Panc1 (cell line): Measurements from ENCODE around the gene CYTH2. TPM values are rescaled to one million over a fixed set of nuclear protein-coding genes. Genes with fewer than 3 reads are reported as not detected.
A peak's percentile ranks its signal among the peaks of the same experiment; 100 is the strongest.

Source experiments
- ATAC-seq: fragments of 200-7000 bp; cut with Tn5 transposase; 2 replicates; pipeline ENCODE4 v1.9.1; 2020; ENCODE audit warnings: mild to moderate bottlenecking, moderate library complexity
- BruUV-seq: library from RNA; stranded (reverse); fragments of 400-500 nt; replicated peaks from 2 replicates; lab custom pipeline; 2021; lab: Mats Ljungman, UMichigan
- CTCF ChIA-PET: fragments of 300-600 bp; sonication (Branson Sonifier 250); formaldehyde crosslinking; loops from one replicate; lab custom pipeline; 2022; ENCODE audit warnings: antibody characterized with exemption; lab: Charles Lee
- POLR2A ChIA-PET: fragments of 300-600 bp; sonication (Branson Sonifier 250); formaldehyde crosslinking; loops from one replicate; lab custom pipeline; 2022; ENCODE audit warnings: antibody characterized with exemption; lab: Charles Lee
- DNase-seq: peaks from one replicate; pipeline ENCODE4 v3.0.0-alpha.2; 2010; ENCODE audit warnings: low read depth, low spot score
- H3K27ac ChIP-seq: 2 replicates; pipeline ENCODE4 v1.5.1; 2011; ENCODE audit warnings: mild to moderate bottlenecking, low read length, inconsistent platforms
- H3K27me3 ChIP-seq: fragments of 200-500 bp; sonication (Bioruptor generic); 2 replicates; pipeline ENCODE4 v1.6.0; 2014; ENCODE audit warnings: low read length, inconsistent platforms; ENCODE audit not compliant: control insufficient read depth, insufficient read depth
- H3K36me3 ChIP-seq: fragments of 200-500 bp; sonication (Bioruptor generic); 2 replicates; pipeline ENCODE4 v1.5.1; 2014; ENCODE audit warnings: inconsistent platforms, mild to moderate bottlenecking, low read length, moderate library complexity; ENCODE audit not compliant: control insufficient read depth, insufficient read depth
- H3K4me1 ChIP-seq: 2 replicates; pipeline ENCODE4 v1.5.1; 2011; ENCODE audit warnings: inconsistent platforms, mild to moderate bottlenecking, low read length, moderate library complexity; ENCODE audit not compliant: control insufficient read depth, insufficient read depth
- H3K4me3 ChIP-seq, 2 experiments: 2 replicates each; pipeline ENCODE4 v1.5.1; 2011 to 2012; ENCODE audit warnings: low read depth in 2 of 2, low read length in 2 of 2, mild to moderate bottlenecking in 2 of 2, inconsistent platforms in 1 of 2, moderate library complexity in 1 of 2
- H3K9me3 ChIP-seq: fragments of 200-500 bp; sonication (Bioruptor generic); 2 replicates; pipeline ENCODE4 v1.5.1; 2014; ENCODE audit warnings: low read depth, mild to moderate bottlenecking, inconsistent platforms, low read length, moderate library complexity; ENCODE audit not compliant: control insufficient read depth, insufficient read depth
- POLR2AphosphoS5 ChIP-seq: IDR thresholded peaks from 2 replicates; pipeline ENCODE4 v1.6.1; 2012; ENCODE audit warnings: mild to moderate bottlenecking, low read depth, low read length, moderate library complexity
- REST ChIP-seq, 2 experiments: IDR thresholded peaks; 2 replicates each; pipeline ENCODE4 v1.6.1; 2011 to 2012; ENCODE audit warnings: low read depth in 2 of 2, control low read depth in 1 of 2, low read length in 1 of 2, mild to moderate bottlenecking in 1 of 2, moderate library complexity in 1 of 2; ENCODE audit not compliant: insufficient read depth in 1 of 2
- SIN3A ChIP-seq: IDR thresholded peaks from 2 replicates; pipeline ENCODE4 v1.6.1; 2012; ENCODE audit warnings: low read depth, mild to moderate bottlenecking, low read length, moderate library complexity, borderline replicate concordance; ENCODE audit not compliant: insufficient read depth
- TCF7L2 ChIP-seq: IDR thresholded peaks from 2 replicates; pipeline ENCODE4 v1.6.1; 2011; ENCODE audit warnings: mild to moderate bottlenecking, low read depth, low read length, inconsistent platforms
- in situ Hi-C: cut with HindIII; loops from 2 replicates; pipeline ENCODE4 v1.10.0; 2016; ENCODE audit warnings: low sequenced_read_pairs, low pct_unique_long_range_greater_than_20kb
- intact Hi-C: fragments of 100-400 bp; cut with micrococcal nuclease; formaldehyde crosslinking; loops from one replicate; pipeline ENCODE4 v1.10.0; 2022; ENCODE audit not compliant: unreplicated experiment
- total RNA-seq: library from RNA; stranded (reverse); gene quantifications from one replicate; pipeline ENCODE4 v1.2.1, GENCODE V29; 2021; ENCODE audit not compliant: unreplicated experiment
- TF ChIP-seq, protein P1 (sequence below): fragments of 450-650 bp; IDR thresholded peaks from 2 replicates; pipeline ENCODE4 v1.5.1; 2017; ENCODE audit warnings: mild to moderate bottlenecking

Gene CYTH2
- total RNA-seq, 1 experiment from 2014 or later: 53.4 TPM

GRCh38 chr19:48508729-48509411 lies 39.7 kb downstream of the CYTH2 start:
- intact Hi-C loops: no loop called here

DNA sequence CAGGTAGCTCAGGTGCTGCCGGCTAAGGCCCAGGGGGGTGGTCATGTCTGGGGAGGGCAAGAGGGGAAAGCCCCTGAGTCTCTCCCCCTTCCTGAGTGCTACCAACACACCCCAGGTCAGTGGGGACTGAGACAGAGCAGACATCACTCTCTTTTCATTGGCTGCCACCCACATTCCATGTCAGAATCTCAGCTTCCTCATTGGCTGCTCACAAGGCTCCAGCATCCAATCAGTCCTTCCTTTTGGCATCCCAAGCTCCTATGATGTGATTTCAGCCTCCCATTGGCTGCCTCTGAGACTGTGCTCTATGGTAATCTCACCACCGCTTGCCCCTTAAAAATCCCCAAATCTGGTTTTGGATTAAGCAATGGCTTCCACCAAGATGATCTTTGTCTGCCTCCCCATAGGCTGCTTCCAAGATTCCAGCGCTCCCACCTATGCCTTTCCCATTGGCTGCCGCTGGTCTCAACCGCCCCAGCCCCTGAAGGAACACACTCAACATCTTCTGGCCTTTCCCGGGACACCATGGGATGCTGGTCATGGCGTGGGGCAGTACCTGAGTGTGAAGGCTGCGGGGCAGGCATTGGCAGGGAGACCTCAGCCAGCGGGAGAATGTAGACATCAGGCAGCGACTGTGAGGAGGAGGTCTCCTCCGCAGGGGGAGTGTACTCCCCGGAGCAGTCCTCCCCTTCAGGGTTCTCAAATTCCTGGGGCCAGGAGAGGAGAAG lies 40.5 kb downstream of the CYTH2 start:
- CTCF ChIA-PET: interaction anchor here (0.7 kb wide), 1 partner anchor 74 kb away, joined by 3 read pairs; no protein-coding TSS in a partner anchor
- intact Hi-C loops (no loop called here), in situ Hi-C loops (no loop called here)
- BruUV-seq: no TSS peak
- ATAC-seq (no peak), DNase-seq (no peak)
- Histone ChIP-seq H3K4me3 (no peak overlapping the region; a peak in 1 of 4 replicates), H3K4me1 (no peaks in the 10 kb centered on the region), H3K36me3 (no peaks in the 10 kb centered on the region), H3K27me3 (no peaks in the 10 kb centered on the region), H3K9me3 (no peaks in the 10 kb centered on the region), H3K27ac (no peak overlapping the region)
- TF ChIP-seq REST (IDR thresholded peaks at IDR 0.05; ENCODE audit: insufficient read depth in 1 of 2, low read depth in 2 of 2, low read length in 1 of 2): no peak
- TF ChIP-seq POLR2AphosphoS5: no peak
- TF ChIP-seq, protein P1, sequence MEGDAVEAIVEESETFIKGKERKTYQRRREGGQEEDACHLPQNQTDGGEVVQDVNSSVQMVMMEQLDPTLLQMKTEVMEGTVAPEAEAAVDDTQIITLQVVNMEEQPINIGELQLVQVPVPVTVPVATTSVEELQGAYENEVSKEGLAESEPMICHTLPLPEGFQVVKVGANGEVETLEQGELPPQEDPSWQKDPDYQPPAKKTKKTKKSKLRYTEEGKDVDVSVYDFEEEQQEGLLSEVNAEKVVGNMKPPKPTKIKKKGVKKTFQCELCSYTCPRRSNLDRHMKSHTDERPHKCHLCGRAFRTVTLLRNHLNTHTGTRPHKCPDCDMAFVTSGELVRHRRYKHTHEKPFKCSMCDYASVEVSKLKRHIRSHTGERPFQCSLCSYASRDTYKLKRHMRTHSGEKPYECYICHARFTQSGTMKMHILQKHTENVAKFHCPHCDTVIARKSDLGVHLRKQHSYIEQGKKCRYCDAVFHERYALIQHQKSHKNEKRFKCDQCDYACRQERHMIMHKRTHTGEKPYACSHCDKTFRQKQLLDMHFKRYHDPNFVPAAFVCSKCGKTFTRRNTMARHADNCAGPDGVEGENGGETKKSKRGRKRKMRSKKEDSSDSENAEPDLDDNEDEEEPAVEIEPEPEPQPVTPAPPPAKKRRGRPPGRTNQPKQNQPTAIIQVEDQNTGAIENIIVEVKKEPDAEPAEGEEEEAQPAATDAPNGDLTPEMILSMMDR: no peak
- TF ChIP-seq SIN3A: no peak
- TF ChIP-seq TCF7L2: no peak
- POLR2A ChIA-PET: no interaction called here

More at GRCh38 chr19:48508729-48509411, 39.7 kb downstream of the CYTH2 start:
- H3K4me3 ChIP-seq: no peak overlapping the region
- no peaks in the 10 kb centered on the region for H3K27me3 ChIP-seq
- BruUV-seq: no TSS peak
- in situ Hi-C loops: no loop called here
- DNase-seq (no peak), ATAC-seq (no peak)
- TF ChIP-seq POLR2AphosphoS5 (no peak), TCF7L2 (no peak), SIN3A (no peak), REST (IDR thresholded peaks at IDR 0.05; ENCODE audit: insufficient read depth in 1 of 2, low read depth in 2 of 2, low read length in 1 of 2) (no peak)
- TF ChIP-seq, protein P1: no peak
- 0 out of 2 replicates have a peak overlapping the region, but pooled peaks have one; percentile 12 for H3K27ac ChIP-seq
- H3K9me3 ChIP-seq: no peaks in the 10 kb centered on the region
- no peaks in the 10 kb centered on the region for H3K4me1 ChIP-seq
- ChIA-PET POLR2A (no interaction called here), CTCF (no interaction called here)
- H3K36me3 ChIP-seq: no peaks in the 10 kb centered on the region
